ENCODE data around the gene CRK.
A peak's percentile ranks its signal among the peaks of the same experiment; 100 is the strongest.
"Not testable (repeated sequence)": the region's sequence is repeated elsewhere in the genome, so short reads cannot be mapped to it uniquely, and the experiment has no call there.

Gene CRK

DNA sequence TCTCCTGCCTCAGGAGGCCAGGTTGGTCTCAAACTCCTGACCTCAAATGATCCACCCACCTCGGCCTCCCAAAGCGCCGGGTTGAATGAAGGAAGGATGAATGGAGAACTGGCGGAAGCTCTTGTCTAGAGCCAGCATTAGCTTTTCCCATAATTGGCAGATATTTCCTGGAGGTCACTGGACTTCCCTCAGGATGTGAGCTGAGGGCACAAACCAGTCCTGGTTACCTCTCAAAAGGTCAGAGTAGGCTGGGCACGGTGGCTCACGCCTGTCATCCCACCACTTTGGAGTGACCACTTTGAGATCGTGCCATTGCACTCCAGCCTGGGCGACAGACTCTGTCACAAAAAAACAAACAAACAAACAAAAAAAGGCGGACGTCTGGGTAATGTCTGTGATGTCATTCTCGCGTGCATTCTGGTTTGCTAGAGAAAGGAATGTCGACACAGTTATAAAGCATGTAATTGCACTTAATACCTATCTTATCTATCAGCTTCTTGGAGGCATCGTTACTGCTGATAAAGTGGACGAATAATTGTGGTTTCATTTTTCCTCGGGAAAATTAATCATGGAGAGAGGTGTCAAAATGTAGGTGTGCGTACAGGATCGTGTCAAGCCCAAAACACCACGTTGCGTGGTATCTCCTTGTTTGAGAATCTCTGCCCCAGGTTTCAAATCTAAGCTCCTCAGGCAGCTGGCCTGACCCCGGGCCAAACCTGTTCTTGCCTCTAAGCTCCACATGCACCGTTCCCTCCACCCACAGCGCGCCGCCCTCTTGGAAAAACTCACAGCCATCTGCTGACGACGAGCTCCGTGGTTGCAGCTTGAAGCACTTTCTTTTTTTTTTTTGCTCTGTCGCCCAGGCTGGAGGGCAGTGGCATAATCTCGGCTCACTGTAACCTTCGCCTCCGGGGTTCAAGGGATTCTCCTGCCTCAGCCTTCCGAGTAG, 6.4 kb upstream of the CRK start:
- DNase-seq, result no peak

DNA sequence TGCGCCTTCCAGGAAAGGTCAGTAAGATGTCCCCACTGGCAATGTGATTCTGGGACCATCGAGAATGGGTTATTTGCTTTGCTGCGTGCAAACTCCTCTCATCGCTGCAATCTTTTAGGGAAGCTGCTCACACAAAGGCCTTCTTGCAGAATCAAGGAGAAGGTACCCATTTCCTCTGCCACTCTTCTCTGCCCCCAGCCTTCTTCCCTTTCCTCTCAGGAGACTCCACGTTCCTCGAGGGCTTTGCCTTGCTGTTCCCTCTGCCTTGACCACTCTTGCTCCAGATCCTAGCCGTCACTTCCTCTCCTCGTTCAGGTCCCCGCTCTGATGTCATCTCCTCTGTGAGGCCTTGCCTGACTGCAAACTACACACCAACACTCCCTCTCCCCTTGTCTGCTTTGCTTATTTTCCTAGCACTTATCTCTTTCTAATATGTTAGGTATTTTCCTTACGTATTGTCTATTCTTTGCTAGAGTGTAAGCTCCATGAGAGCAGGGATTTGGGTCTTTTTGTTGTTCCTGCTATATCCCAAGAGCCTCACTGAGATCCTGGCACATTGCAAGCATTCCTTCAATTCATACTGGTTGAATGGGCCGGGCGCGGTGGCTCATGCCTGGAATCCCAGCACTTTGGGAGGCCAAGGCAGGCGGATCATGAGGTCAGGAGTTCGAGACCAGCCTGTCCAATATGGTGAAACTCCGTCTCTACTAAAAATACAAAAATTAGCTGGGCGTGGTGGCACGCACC, 5.3 kb upstream of the CRK start:
- no peak for DNase-seq

DNA sequence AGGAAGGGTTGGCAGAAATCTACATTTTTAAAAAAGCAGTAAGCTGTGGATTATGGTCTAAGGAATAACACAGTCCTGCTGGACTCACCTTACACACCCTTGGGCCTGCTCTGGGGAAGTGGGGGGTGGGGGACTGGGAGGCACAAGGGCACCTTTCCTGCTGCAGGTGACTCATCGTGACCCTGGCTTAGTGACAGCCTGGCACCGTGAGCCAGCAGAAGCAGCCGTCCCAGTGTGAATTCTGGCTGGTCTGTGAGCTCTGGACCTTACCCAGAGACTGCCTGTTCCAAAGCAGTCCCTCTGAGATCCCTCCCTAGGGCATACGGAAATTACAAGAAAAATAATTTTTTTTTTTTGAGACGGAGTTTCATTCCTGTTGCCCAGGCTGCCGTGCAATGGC, 4.2 kb upstream of the CRK start:
- DNase-seq, result no peak

DNA sequence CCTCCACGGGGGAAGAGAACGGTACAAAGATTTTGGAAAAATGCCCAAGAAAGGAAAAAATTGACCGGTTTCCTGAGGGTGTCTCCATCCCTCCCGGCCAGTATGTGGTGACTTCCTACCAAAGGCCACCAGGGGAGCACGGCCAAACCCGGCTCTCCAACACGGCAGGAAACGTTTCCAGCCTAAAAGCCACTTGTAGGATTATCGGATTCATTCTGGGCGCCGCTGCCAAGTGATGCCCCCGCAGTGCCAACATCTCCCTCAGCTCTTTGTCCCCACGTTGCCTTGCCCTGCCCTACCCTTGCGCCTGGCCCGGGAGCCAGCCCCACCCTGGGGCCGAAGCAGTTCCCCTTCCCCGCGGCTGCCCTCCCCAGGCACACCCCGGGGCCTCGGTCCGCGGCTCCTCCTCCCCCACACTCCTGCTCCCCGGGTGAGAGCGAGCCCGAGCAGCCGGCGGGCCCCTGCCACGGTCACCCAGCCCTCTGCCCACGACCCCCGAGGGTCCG, 688 bp downstream of the CRK start:
- peak in 1 of 4 experiments; percentile 16 for DNase-seq

DNA sequence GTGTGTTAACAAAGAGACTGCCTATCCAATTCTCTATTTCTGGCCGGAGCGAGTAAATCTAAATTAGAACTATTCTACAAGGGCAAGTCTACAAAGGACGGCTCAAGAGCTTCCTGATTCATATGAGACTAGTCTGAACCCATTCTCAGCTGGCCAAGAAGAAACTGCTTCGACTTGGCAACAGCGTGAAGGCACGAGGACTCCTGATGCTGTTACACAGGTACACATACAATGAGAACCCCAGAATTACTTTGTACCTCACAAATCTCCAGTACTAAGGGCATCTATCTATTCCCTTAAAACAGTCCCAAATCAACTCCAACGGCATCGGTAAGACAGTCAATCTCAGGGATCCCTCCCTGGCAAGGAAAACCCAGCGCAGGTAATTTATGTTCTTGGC, 1.5 kb downstream of the CRK start:
- no peak for DNase-seq

DNA sequence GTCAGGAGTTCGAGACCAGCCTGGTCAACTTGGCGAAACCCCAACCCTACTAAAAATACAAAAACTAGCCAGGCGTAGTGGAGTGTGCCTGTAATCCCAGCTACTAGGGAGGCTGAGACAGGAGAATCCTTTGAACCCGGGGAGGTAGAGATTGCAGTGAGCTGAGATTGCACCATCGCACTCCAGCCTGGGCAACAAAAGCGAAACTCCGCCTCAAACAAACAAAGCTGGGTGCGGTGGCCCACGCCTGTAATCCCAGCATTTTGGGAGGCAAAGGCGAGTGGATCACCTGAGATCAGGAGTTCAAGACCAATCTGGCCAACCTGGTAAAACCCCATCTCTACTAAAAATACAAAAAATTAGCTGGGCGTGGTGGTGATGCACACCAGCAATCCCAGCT, 2.3 kb downstream of the CRK start:
- DNase-seq, result not testable (repeated sequence)

DNA sequence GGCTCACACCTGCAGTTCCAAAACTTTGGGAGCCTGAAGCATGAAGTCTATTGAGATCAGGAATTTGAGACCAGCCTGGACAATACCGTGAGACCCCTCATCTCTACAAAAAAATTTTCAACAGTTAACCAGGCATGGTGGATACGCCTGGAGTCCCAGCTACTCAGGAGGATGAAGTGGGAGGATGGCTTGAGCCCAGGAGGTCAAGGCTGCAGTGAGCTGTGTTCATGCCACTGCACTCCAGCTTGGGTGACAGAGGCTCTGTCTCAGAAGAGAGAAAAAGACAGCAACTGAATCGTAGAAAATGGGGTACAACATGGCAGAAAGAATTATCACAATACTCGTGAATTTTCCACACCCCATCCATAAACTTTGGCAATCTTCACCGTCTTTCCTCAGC, 3.2 kb downstream of the CRK start:
- DNase-seq, result no peak

DNA sequence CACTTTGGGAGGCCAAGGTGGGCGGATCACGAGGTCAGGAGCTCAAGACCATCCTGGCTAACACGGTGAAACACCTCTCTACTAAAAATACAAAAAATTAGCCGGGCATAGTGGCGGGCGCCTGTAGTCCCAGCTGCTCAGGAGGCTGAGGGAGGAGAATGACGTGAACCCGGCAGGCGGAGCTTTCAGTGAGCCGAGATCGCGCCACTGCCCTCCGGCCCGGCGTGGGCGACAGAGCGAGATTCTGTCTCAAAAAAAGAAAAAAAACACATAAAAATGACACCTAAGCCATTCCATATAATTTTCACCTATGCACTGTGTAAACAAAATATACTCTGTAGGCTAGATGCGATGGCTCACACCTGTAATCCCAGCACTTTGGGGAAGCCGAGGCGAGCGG, 5.8 kb downstream of the CRK start:
- not testable (repeated sequence) for DNase-seq

DNA sequence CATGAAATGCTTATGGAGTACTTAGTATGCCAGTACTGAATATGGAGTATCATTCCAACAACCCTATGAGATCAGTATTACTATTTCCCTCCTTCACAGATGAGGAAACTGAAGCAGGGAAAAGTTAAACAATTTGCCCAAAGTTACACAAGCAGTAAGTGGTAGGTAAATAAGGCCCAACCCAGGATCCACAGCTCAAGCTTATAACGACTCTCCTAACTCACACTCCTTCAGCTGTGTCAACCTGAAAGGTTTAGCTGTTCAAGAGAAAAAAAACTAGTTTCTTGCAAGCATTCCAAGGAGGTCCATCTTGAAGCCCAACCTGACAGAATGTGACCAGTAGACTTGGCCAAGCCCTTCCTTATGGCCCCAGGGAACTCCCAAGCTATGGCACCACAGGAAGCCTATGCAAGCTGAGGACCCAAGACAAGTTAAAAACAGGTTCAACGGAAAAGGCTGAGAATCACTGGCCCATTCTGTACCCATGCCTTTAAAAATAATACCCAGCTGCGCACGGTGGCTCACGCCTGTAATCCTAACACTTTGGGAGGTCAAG, 6.5 kb downstream of the CRK start:
- no peak for DNase-seq

DNA sequence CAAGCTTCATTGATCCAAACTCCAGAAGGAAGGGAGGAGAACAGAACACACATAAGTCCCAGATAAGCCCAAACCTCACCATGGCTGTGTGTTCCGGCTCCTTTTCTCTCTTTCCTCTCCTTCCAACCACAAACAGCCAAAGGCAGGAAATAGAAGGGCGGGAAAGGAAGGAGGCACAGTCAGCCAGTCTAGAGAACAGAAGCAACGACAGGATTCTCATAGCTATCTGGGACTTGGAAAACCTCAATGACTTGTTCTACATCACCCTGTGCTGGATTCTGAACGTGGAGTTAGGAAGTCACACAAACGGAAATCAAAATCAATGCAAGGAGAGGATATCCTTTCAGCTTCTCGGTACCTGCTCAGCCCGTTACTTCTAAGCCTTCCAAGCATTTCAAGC, 9.0 kb downstream of the CRK start:
- no peak for DNase-seq

DNA sequence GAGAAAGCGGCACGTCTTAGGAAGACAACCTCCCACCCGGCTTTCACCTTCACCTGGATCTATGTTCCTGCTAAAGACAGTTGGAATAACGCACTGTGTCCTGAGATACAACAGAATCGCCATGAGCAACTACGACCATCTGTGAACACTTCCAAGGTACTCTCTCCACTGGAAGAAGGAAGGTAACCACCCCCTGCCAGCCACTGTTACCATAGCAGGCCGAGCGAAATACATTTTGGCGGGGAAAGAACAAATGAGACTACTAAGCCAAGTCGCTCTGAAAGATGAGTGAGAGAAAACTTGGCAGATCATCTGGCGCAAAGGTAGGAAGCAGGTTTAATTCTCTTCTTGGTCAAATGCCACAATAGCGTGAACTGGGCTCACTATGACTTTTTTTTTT, 9.8 kb downstream of the CRK start:
- DNase-seq, result no peak

DNA sequence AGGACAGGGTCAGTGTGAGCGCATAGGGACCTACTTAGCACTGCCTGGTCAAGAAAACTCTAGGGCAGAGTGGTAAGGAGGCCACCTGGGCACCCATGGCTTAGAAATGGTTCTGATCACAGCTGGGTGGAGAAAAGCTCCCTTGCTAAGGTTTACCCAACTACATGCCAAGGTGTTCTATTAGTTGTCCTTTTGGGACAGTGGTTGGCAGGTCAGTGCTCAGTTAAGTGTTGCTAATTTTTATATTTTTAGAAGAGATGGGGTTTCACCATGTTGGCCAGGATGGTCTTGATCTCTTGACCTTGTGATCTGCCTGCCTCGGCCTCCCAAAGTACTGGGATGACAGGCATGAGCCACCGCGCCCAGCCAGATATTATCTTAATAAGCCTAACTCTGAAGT, 10.3 kb downstream of the CRK start:
- not testable (repeated sequence) for DNase-seq

DNA sequence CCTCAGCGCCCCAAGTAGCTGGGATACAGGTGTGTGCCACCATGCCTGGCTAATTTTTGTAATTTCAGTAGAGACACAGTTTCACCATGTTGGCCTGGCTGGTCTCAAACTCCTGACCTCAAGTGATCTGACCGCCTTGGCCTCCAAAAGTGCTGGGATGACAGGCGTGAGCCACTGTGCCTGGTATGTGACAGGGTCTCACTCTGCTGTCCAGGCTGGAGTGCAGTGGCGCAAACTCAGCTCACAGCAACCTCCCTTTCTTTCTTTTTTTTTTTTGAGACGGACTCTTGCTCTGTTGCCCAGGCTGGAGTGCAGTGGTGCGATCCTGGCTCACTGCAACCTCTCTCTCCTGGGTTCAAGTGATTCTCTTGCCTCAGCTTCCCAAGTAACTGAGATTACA, 13.3 kb downstream of the CRK start:
- DNase-seq, result not testable (repeated sequence)

DNA sequence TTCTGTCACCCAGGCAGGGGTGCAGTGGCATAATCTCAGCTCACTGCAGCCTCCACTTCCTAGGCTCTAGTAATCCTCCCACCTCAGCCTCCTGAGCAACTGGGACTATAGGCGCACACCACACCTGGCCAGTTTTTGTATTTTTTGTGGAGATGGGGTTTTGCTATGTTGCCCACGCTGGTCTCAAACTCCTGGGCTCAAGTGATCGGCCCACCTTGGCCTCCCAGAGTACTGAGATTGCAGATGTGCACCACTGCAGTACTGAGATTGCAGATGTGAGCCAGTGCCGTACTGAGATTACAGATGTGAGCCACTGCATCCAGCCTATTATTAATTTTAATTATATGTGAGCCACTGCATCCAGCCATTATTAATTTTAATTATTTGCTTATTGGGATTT, 13.8 kb downstream of the CRK start:
- no peak for DNase-seq

DNA sequence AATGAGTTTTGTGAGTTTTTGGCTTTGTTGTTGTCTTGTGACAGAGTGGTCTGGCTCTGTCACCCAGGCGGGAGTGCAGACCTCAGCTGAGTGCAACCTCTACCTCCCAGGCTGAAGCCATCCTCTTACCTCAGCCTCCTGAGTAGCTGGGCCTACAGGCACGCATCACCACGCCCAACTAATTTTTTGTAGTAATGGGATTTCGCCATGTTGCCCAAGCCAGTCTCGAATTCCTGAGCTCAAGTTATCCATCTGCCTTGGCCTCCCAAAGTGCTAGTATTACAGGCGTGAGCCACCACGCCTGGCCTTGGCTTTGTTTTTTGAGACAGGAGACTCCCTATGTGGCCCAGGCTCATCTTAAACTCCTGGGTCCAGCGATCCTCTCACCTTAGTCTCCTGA, 15.1 kb downstream of the CRK start:
- no peak for DNase-seq

DNA sequence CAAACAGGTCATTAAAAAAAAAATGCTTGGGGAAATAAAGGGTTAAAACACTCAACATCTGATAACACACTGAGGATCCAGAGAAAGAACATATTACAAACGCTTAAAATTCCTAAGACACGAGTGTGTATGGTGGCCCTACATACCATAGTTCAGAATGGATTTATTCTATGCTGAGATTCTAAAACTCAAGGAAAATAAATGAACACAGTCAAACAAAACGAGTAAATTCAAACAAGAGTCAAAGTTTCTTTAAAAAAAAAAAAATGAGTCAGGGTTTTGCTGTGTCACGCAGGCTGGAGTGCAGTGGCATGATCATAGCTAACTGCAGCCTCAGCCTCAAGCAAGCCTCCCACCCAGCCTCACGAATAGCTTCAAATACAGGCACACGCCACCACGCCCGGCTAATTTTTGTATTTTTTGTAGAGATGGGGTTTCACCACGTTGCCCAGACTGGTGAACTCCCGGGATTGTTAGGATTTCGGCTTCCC, 17.4 kb downstream of the CRK start:
- no peak for DNase-seq

DNA sequence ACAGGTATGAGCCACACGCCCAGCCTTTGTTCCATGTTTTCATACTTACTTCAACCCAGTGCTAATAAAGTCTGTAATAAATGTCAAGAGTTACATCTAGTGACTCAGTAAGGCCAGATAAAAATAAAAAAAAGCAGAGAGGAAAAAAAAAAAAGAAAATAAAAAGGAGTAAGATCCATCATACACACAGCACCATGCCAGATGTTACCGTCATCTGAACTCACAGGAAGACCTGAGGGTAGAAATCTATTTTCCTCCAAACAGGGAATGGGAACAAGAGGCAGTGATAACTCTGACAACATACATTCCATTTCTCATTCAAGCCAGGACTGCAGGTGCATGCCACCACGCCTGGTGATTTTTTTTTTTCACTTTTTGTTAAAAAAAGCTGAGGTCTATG, 20.7 kb downstream of the CRK start:
- no peak for DNase-seq

DNA sequence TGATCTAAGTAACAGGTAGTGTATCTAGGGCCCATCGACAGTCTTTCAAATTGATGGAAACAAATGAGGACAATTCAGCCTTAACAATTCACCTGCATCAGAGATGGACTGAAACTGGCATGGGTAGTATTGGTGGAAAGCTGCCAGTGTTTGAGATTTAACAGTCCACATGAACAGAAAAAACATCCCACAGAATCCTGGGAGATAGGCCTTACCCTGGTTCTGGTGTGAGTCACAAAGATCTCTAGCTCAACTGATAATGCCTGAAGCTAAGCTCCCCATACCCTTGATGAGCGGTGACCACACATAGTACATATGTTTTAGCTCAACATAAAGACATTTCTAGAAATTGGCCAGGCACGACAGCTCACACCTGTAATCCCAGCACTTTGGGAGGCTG, 21.9 kb downstream of the CRK start:
- no peak for DNase-seq

DNA sequence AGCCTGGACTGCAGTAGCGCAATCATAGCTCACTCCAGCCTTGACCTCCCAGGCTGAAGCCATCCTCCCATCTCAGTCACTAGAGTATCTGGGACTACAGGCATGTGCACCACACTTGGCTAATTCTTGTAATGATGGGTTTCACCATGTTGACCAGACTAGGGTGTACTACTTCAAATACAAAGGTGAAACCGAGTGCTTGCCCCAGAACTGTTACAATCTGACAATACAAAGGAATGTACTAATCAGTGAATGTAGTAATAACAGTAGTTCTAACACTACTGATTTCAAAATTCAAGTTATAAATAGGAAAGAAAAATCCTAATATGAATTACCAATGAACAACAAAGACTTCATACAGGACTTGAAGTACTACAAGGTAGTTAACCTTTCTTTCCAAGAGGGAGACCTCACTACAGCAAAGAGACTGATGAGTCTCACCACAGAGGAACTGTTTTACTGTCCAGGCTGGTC, 24.4 kb downstream of the CRK start:
- no peak for DNase-seq

DNA sequence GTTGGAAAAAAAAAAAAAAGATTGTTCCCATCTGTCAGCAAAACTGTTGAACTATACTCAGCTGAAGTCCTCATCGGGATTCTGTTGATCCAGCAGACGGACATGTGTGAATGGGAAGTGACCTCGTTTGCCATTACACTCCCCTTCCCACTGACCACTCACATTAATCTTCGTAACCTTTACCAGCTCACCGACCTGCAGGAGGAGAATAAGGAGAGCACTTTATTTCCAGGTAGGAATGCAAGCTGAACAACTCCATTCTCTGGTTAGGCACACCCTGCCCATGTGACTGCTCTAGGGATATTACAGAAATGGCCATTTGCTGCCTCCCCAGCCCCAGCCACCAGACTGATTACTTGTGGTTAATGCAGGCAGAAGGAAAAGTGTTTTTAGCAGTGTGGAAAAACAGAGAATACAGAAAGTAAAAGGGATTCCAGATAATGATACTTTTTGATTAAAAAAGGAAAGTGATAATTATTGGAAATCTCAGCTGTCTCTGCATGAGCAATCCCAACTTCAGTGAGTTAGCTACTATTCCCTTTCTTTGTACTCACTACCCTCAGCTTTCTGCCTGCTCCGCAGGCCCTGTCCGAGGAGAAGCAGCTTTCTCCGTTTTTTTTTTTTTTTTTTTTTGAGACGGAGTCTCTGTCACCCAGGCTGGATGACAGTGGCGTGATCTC, 32.4 kb downstream of the CRK start:
- no peak for DNase-seq

DNA sequence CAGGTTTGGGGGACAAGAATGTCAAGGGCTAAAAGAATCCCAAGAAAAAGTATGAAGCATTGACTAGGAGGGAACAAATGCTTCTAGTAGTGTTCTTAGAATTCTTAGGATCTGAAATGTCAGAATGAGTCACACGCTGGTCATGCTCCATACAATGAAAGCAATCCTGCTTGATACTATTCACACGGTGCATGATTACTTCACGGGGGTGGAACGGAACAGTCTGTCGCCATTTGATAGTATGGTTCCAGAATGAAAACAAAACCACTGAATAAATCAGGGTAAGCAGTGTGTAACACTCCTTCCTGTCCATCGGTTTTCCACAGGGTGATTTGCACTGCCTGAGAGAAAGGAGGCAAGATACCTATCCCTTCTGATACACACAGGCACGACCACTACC, 33.1 kb downstream of the CRK start:
- DNase-seq, result no peak

DNA sequence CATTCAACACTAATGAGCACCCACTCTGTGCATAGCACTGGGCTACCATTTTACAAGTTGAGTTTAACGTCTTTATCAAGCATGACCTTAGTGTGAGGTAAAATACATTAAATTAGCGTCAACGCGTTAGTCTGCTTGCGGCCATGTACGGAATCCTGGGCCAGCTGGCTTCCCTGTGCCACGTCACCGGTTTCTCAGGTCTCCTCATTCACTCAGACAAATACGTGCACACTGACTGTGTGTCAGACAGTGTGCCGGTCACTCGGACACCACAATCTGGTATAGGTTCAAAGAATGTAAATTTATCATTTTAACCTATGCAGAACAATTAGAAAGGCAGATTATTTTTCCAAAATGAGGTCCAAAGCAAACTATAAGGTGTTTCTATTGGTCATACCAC, 34.6 kb downstream of the CRK start:
- no peak for DNase-seq

DNA sequence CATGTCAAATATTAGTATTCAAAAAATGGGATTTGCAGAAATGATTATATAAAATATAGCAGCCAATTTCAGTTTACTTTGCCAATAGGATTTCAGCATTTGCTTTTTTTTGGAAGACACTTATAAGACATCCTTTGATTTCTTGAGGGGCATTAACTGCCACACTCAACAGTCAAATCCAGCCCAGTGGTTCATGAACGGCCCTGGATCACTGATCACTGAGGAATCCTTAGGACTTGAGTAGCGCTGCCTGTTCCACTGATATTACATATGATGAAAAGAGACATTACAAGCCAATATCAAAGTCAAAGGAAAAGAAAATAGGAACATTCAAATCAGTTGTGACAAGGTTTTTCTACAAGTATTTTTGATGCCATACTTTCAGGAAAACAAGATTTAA, 35.1 kb downstream of the CRK start:
- DNase-seq, result no peak

Measured in activated naive CD4-positive, alpha-beta T cell (primary cell).